Natural killer cell treated with Interleukin-12 subunit alpha and Interleukin-12 subunit beta and Interleukin-15 and Interleukin-18, amount 100 ng/mL, for 72 hours (primary cell): ENCODE data around the gene RBM34. TPM values are rescaled to one million over a fixed set of nuclear protein-coding genes. Genes with fewer than 3 reads are reported as not detected.

ENCODE experiments used
- ATAC-seq, 2 donors: fragments of 150-1000 bp; cut with Tn5 transposase in 1 of 2; sonication (Bioruptor Pico), chemical (Tn5 transposase) in 1 of 2; 2 replicates each; pipeline ENCODE4 v1.10.0; 2021
- DNase-seq: peaks from one replicate; pipeline ENCODE4 v3.0.0; 2022; ENCODE audit warnings: low spot score
- H3K27ac Mint-ChIP-seq, 2 donors: 1 replicate in 1 of 2; 2 replicates in 1 of 2; pipeline ENCODE4 v1.8.0; 2022; ENCODE audit warnings: mixed read lengths in 2 of 2, mild to moderate bottlenecking in 1 of 2, moderate library complexity in 1 of 2
- H3K27me3 Mint-ChIP-seq, 2 donors: 1 replicate in 1 of 2; 2 replicates in 1 of 2; pipeline ENCODE4 v1.8.0; 2022; ENCODE audit warnings: mixed read lengths in 2 of 2
- H3K36me3 Mint-ChIP-seq: one replicate; pipeline ENCODE4 v1.8.0; 2022; ENCODE audit warnings: mixed read lengths
- H3K4me1 Mint-ChIP-seq, 2 donors: 1 replicate in 1 of 2; 2 replicates in 1 of 2; pipeline ENCODE4 v1.8.0; 2022; ENCODE audit warnings: low read depth in 2 of 2, mixed read lengths in 2 of 2, mild to moderate bottlenecking in 1 of 2
- H3K4me3 Mint-ChIP-seq: one replicate; pipeline ENCODE4 v1.8.0; 2022; ENCODE audit warnings: mixed read lengths
- H3K9me3 Mint-ChIP-seq: 2 replicates; pipeline ENCODE4 v1.8.0; 2022; ENCODE audit warnings: mixed read lengths
- total RNA-seq, 2 donors: library from RNA; stranded (reverse); gene quantifications; one replicate each; pipeline ENCODE4 v1.2.3, GENCODE V29; 2022

The RBM34 gene
- total RNA-seq, 2 donors from 2014 or later = 104 to 132 TPM

- Mint-ChIP-seq H3K27me3 (no peaks in the 10 kb centered on the region), H3K36me3 (peaks cover 11% of the 10 kb centered on the region), H3K4me1 (peaks cover 11 to 20% of the 10 kb centered on the region in 2 donors), H3K27ac (no peak overlapping the region), H3K4me3 (no peak overlapping the region), H3K9me3 (no peaks in the 10 kb centered on the region)
- ATAC-seq (no peak), DNase-seq (no peak)
Measured at GRCh38 chr1:235142991-235143390, 18.1 kb downstream of the RBM34 start.

DNA sequence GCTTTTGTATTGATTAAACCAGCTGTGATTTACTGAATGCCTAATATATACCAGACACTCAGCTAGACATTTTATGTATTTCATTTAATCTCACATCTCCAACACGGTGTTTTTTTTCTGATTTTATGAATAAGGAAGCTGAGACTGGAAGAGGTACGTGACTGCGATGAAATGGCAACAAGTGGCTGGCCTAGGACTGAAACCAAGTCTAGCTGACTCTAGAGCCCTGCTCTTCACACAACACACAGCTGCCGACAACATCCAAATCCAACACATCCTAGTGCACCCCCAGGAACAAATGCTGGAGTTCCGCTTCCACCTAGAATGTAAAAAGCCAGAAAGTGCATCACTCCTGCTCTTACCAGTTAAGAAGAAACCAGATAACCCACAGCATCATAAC, 21.7 kb downstream of the RBM34 start:
- Mint-ChIP-seq H3K4me3 (no peak overlapping the region), H3K9me3 (no peaks in the 10 kb centered on the region), H3K27ac (peak overlapping the region in 1 of 2 donors; percentile 11), H3K36me3 (peaks cover 30% of the 10 kb centered on the region), H3K27me3 (no peaks in the 10 kb centered on the region), H3K4me1 (peaks cover 11 to 23% of the 10 kb centered on the region in 2 donors)
- ATAC-seq = no peak
- no peak for DNase-seq

DNA sequence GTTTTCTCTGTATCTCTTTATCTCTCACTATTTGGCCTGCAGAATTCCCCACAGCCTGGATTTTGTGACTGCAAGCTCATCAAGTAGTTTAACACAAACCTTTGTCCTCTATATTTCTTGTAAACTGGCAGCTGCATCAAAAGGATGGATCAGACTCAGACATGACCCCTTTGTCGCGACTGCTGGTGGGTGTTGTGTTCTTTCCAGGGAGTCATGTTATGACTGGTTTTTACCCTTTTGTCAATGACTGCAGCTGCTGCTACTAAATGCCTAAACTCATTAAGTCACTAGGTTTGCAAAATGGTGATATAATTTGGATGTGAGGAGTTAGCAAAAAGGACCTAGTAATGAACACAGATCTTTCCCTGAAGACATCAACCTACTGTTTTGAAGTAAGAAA, 22.2 kb downstream of the RBM34 start:
- DNase-seq (no peak), ATAC-seq (no peak)
- H3K36me3 Mint-ChIP-seq = peaks cover 30% of the 10 kb centered on the region
- H3K27ac Mint-ChIP-seq = peak overlapping the region in 1 of 2 donors; percentile 19
- H3K27me3 Mint-ChIP-seq = no peaks in the 10 kb centered on the region
- H3K9me3 Mint-ChIP-seq = no peaks in the 10 kb centered on the region
- no peak overlapping the region for H3K4me3 Mint-ChIP-seq
- H3K4me1 Mint-ChIP-seq = peaks cover 11 to 23% of the 10 kb centered on the region in 2 donors

- H3K9me3 Mint-ChIP-seq = no peaks in the 10 kb centered on the region
- no peak overlapping the region for H3K27ac Mint-ChIP-seq
- no peak for ATAC-seq
Measured at GRCh38 chr1:235136111-235136510, 24.9 kb downstream of the RBM34 start.

GRCh38 chr1:235134171-235134570, 26.9 kb downstream of the RBM34 start:
- Mint-ChIP-seq H3K4me3 (no peak overlapping the region), H3K4me1 (peaks cover 17 to 19% of the 10 kb centered on the region in 2 donors), H3K27me3 (no peaks in the 10 kb centered on the region), H3K9me3 (no peaks in the 10 kb centered on the region), H3K27ac (no peak overlapping the region), H3K36me3 (peaks cover 33% of the 10 kb centered on the region)
- no peak for ATAC-seq
- no peak for DNase-seq

More at GRCh38 chr1:235136111-235136510, 24.9 kb downstream of the RBM34 start:
- Mint-ChIP-seq H3K4me1 (peaks cover 17 to 20% of the 10 kb centered on the region in 2 donors), H3K27me3 (no peaks in the 10 kb centered on the region), H3K4me3 (no peak overlapping the region), H3K36me3 (peaks cover 37% of the 10 kb centered on the region)
- DNase-seq = no peak

DNA sequence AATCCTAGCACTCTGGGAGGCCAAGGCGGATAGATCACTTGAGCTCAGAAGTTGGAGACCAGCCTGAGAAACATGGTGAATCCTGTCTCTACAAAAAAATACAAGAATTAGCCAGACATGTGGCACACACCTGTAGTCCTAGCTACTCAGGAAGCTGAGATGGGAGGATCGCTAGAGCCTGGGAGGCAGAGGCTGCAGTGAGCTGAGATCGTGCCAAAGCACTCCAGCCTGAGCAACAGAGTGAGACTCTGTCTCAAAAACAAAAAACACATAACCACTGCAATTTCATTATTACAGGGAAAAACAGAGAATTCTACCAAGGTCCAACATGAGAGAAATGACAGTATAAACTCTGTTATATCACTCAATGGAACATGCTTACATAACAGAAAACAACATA, 28.0 kb downstream of the RBM34 start:
- Mint-ChIP-seq H3K27me3 (no peaks in the 10 kb centered on the region), H3K36me3 (peaks cover 27% of the 10 kb centered on the region), H3K4me3 (no peak overlapping the region), H3K4me1 (peaks cover 15 to 16% of the 10 kb centered on the region in 2 donors), H3K9me3 (no peaks in the 10 kb centered on the region), H3K27ac (no peak overlapping the region)
- DNase-seq (no peak), ATAC-seq (no peak)

DNA sequence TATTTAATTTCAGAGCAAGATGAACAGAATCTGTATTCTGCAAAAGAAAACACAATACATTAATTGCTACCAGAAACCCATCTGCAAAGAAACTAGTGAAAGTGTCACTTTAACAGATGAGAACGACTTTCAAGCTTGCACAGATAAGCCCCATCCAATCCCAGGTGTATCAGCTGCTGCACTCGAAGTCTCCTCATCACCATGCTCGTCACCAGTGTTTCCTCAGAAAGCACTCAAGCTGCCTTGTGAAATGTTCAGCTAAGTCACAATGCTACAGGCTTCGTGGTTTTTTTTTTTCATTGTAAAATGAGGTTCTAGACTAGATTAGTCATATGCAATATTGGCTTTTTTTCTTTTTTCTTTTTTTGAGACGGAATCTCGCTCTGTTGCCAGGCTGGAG, 29.1 kb downstream of the RBM34 start:
- Mint-ChIP-seq H3K27ac (no peak overlapping the region), H3K36me3 (peaks cover 27% of the 10 kb centered on the region)
- no peak for ATAC-seq

DNA sequence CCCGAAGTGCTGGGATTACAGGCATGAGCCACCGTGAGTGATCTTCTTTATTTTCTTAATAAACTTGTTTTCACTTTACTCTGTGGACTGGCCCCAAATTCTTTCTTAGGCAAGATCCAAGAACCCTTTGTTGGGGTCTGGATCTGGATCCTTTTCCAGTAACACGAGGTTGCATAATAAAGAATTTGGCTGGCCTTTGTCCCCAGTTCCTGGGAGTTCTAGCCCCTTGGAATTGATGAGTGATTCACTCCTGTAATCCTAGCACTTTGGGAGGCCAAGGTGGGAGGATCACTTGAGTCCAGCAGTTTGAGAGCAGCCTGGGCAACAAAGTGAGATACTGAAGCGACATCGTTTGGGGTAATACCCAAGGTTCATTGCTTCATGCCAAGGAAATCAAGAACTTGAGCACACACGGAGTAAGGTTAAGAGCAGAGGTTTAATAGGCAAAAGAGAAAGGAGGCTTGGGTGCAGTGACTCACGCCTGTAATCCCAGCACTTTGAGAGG, 30.2 kb downstream of the RBM34 start:
- DNase-seq (no peak), ATAC-seq (no peak)
- Mint-ChIP-seq H3K27me3 (no peaks in the 10 kb centered on the region), H3K4me3 (no peak overlapping the region), H3K4me1 (peaks cover 28 to 38% of the 10 kb centered on the region in 2 donors), H3K9me3 (no peaks in the 10 kb centered on the region), H3K36me3 (peaks cover 16% of the 10 kb centered on the region), H3K27ac (peak overlapping the region; percentile 98 to 100)

More for the DNA sequence above, 29.1 kb downstream of the RBM34 start:
- Mint-ChIP-seq H3K9me3 (no peaks in the 10 kb centered on the region), H3K4me1 (peaks cover 18 to 26% of the 10 kb centered on the region in 2 donors), H3K4me3 (no peak overlapping the region), H3K27me3 (no peaks in the 10 kb centered on the region)
- no peak for DNase-seq

DNA sequence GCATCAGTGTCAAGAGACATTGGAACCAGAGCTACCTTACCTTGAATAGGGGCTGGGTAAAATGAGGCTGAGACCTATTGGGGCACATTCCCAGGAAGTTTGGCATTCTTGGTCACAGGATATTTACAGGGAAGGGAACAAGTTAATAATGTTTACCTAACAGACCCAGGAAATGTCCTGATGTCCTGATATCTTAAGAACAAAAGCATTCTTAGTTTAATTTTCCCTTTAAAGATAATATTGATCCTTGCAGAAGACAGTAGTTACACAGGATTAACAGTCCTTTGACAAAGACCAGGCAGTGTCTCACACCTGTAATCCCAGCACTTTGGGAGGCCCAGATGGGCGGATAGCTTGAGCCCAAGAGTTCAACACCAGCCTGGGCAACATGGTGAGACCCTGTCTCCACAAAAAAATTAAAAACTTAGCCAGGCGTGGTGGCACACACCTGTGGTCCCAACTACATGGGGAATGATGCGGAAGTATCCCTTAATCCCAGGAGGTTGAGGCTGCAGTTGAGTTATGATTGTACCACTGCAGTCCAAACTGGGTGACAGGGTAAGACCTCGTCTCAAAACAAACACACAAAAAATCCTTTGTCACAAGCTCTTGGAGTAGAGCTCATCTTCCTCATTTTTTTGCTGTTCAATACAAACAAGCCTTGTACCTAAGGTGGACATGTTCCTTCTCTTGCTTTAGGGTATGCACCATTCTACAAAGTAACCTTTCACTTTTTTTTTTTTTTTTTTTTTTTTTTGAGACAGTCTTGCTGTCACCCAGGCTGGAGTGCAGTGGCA, 31.1 kb downstream of the RBM34 start:
- no peak for DNase-seq
- ATAC-seq = no peak
- Mint-ChIP-seq H3K9me3 (no peaks in the 10 kb centered on the region), H3K27me3 (no peaks in the 10 kb centered on the region), H3K27ac (peak overlapping the region; percentile 98 to 100), H3K36me3 (peaks cover 15% of the 10 kb centered on the region), H3K4me3 (peak overlapping the region; percentile 97), H3K4me1 (peaks cover 30 to 40% of the 10 kb centered on the region in 2 donors)

DNA sequence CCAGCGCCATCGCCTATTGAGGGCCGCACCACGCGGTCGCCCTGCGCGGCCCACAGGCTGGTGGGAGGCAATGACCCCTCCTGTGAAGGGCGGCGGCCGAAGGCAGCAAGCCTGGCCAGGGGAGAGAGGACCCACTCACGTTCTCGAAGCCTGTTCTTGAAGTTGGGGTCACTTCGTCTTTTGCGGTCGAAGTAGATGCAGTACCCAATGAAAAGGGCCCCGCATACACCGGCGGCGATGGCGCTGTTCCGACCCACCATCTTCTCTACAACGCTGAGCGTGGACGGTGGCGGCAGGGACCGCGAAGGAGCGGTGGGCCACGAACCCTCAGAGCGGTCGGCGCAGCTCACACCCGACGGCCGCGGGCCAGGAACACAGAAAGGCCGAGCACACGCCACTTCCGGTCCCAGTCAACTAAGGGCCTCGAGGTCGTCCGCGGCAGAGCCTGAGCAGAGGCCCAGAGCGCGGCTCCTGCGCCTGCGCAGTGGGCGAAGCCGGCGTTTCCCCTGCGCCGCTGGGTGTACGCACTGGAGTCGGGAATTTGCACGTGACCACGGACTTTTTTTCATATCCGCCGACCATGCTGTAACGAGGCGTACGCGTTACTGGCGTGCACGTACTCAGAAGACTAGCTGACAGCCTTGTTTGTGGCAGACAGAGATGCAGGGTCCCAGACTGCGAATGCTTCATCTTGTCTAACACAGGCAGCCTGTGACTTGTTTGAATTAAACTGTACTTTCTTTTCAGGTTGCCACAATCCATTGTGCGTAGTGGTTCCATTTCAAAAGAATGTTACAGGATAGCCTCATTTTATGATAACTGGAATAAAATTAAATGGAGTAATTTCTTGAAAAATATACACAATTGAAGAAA, 32.4 kb downstream of the RBM34 start, which contains the start of gene TOMM20:
TOMM20 (minus strand) TSS at position 382 of the 873 bp plus-strand sequence; CDS start at position 260, 122 bp downstream.
- peak; percentile 97 for DNase-seq
- H3K27ac Mint-ChIP-seq = peak within 1 kb of the TSS; percentile 98 to 100
- peak within 1 kb of the TSS; percentile 97 for H3K4me3 Mint-ChIP-seq
- no peaks in the 10 kb centered on the region for H3K9me3 Mint-ChIP-seq
- H3K4me1 Mint-ChIP-seq = peaks cover 36 to 43% of the 10 kb centered on the region in 2 donors
- peaks cover 15% of the 10 kb centered on the region for H3K36me3 Mint-ChIP-seq
- ATAC-seq = peak; percentile 98
- H3K27me3 Mint-ChIP-seq = no peaks in the 10 kb centered on the region

- peaks cover 40 to 46% of the 10 kb centered on the region in 2 donors for H3K4me1 Mint-ChIP-seq
- H3K4me3 Mint-ChIP-seq = peak overlapping the region; percentile 97
- peaks cover 12% of the 10 kb centered on the region for H3K36me3 Mint-ChIP-seq
- ATAC-seq (no peak), DNase-seq (no peak)
- peak overlapping the region; percentile 98 to 100 for H3K27ac Mint-ChIP-seq
- no peaks in the 10 kb centered on the region for H3K27me3 Mint-ChIP-seq
- no peaks in the 10 kb centered on the region for H3K9me3 Mint-ChIP-seq
Measured at GRCh38 chr1:235127732-235128455, 33.2 kb downstream of the RBM34 start.

DNA sequence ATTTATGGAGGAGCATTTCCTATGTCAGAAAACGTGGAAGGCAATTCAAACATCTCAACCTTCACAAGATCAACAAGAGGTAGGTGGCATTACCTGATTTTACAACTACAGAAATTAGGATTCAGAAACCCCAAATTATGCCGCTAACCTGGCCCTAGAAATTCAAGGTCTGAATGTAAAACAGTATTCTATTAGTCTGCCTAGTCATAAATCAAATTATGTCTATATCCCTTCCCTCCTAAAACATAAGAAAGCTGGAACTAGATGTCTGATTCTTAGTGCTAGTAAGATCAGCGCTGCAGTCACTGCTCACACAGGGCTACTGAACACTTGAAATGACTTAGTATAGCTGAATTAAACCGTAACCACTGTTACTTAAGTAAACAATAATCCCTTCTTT, 33.8 kb downstream of the RBM34 start:
- H3K9me3 Mint-ChIP-seq = no peaks in the 10 kb centered on the region
- no peaks in the 10 kb centered on the region for H3K27me3 Mint-ChIP-seq
- H3K4me3 Mint-ChIP-seq = peak overlapping the region; percentile 97
- ATAC-seq (no peak), DNase-seq (no peak)
- peaks cover 8% of the 10 kb centered on the region for H3K36me3 Mint-ChIP-seq
- H3K4me1 Mint-ChIP-seq = peaks cover 45 to 46% of the 10 kb centered on the region in 2 donors
- peak overlapping the region; percentile 98 to 100 for H3K27ac Mint-ChIP-seq

GRCh38 chr1:235124665-235125064, 36.4 kb downstream of the RBM34 start:
- DNase-seq (no peak), ATAC-seq (no peak)
- H3K36me3 Mint-ChIP-seq = peaks cover 14% of the 10 kb centered on the region
- H3K27ac Mint-ChIP-seq = peak overlapping the region in 1 of 2 donors; percentile 80
- peaks cover 46 to 49% of the 10 kb centered on the region in 2 donors for H3K4me1 Mint-ChIP-seq
- no peaks in the 10 kb centered on the region for H3K27me3 Mint-ChIP-seq
- H3K9me3 Mint-ChIP-seq = no peaks in the 10 kb centered on the region
- peak overlapping the region; percentile 3 for H3K4me3 Mint-ChIP-seq
